Pons (tissue), 1 donor: ENCODE measurements around the gene ACSF3.

Experiments
- DNase-seq: peaks from one replicate; pipeline ENCODE4 v3.0.0-alpha.2; 2016; ENCODE audit warnings: low spot score

Gene ACSF3

GRCh38 chr16:89093602-89094251 is at the start of gene ACSF3:
Gene ACSF3 (plus strand): TSS chr16:89093852. CDS start chr16:89100682, 6,830 bp downstream.
- no peak for DNase-seq

- no peak for DNase-seq
Observed at GRCh38 chr16:89044418-89045180, 49.1 kb upstream of the ACSF3 start.

GRCh38 chr16:89045181-89045815 is 48.4 kb upstream of the ACSF3 start:
- no peak for DNase-seq

- DNase-seq, result no peak
Observed at GRCh38 chr16:89045881-89046280, 47.8 kb upstream of the ACSF3 start.

GRCh38 chr16:89046491-89046890 is 47.2 kb upstream of the ACSF3 start:
- no peak for DNase-seq

GRCh38 chr16:89047331-89048089 is 46.1 kb upstream of the ACSF3 start:
- no peak for DNase-seq

GRCh38 chr16:89048090-89048725 is 45.4 kb upstream of the ACSF3 start:
- DNase-seq, result no peak

- DNase-seq, result no peak
Observed at GRCh38 chr16:89048871-89049422, 44.7 kb upstream of the ACSF3 start.

- peak; percentile 34 for DNase-seq
Observed at GRCh38 chr16:89049484-89050118, 44.1 kb upstream of the ACSF3 start.

- DNase-seq, result no peak
Observed at GRCh38 chr16:89050119-89050867, 43.4 kb upstream of the ACSF3 start.

- DNase-seq, result no peak
Observed at GRCh38 chr16:89050868-89051311, 42.8 kb upstream of the ACSF3 start.

GRCh38 chr16:89051521-89052166 is 42.0 kb upstream of the ACSF3 start:
- DNase-seq, result no peak

GRCh38 chr16:89052191-89052889 is 41.3 kb upstream of the ACSF3 start:
- no peak for DNase-seq

GRCh38 chr16:89052890-89053724 is 40.5 kb upstream of the ACSF3 start:
- DNase-seq, result peak; percentile 32

GRCh38 chr16:89053725-89054029 is 40.0 kb upstream of the ACSF3 start:
- DNase-seq, result no peak

GRCh38 chr16:89054261-89054661 is 39.4 kb upstream of the ACSF3 start:
- DNase-seq, result no peak

GRCh38 chr16:89054714-89055113 is 38.9 kb upstream of the ACSF3 start:
- no peak for DNase-seq

- no peak for DNase-seq
Observed at GRCh38 chr16:89055313-89055712, 38.3 kb upstream of the ACSF3 start.
